SK-N-SH treated with all-trans-retinoic acid at 6 μM for 48 hours (cell line): Measurements from ENCODE around the gene EGFL7.

Experiments used
- ATAC-seq: fragments of 200-7000 bp; cut with Tn5 transposase; 3 replicates; pipeline ENCODE4 v1.9.1; 2020; ENCODE audit warnings: mild to moderate bottlenecking, moderate library complexity
- ARNTL ChIP-seq: fragments of 450-650 bp; formaldehyde crosslinking; IDR thresholded peaks from 2 replicates; pipeline ENCODE4 v1.5.0; 2020; ENCODE audit warnings: low read depth, mild to moderate bottlenecking, moderate library complexity, borderline replicate concordance
- BACH2 ChIP-seq: fragments of 250-450 bp; sonication (Bioruptor Pico); IDR thresholded peaks from 2 replicates; pipeline ENCODE4 v1.9.0; 2021; ENCODE audit warnings: mild to moderate bottlenecking, borderline replicate concordance
- CREB5 ChIP-seq: fragments of 250-450 bp; sonication (Bioruptor Pico); IDR thresholded peaks from 2 replicates; pipeline ENCODE4 v1.5.1; 2020; ENCODE audit warnings: low read depth, mild to moderate bottlenecking, moderate library complexity
- CSDC2 ChIP-seq: fragments of 250-450 bp; sonication (Bioruptor Pico); IDR thresholded peaks from 2 replicates; pipeline ENCODE4 v1.5.0; 2020; ENCODE audit warnings: mild to moderate bottlenecking, moderate library complexity
- CSRNP3 ChIP-seq: fragments of 250-450 bp; sonication (Bioruptor Pico); IDR thresholded peaks from 2 replicates; pipeline ENCODE4 v1.5.1; 2021; ENCODE audit warnings: mild to moderate bottlenecking, moderate library complexity
- GLIS3 ChIP-seq: fragments of 250-450 bp; sonication (Bioruptor Pico); IDR thresholded peaks from 2 replicates; pipeline ENCODE4 v1.5.0; 2020; ENCODE audit warnings: mild to moderate bottlenecking, moderate library complexity
- ISL1 ChIP-seq: fragments of 250-450 bp; sonication (Bioruptor Pico); IDR thresholded peaks from 2 replicates; pipeline ENCODE4 v2.1.2; 2022; ENCODE audit warnings: mild to moderate bottlenecking, moderate library complexity
- POU6F1 ChIP-seq: fragments of 250-450 bp; sonication (Bioruptor Pico); IDR thresholded peaks from 2 replicates; pipeline ENCODE4 v1.8.0; 2021; ENCODE audit warnings: low read depth, mild to moderate bottlenecking, moderate library complexity, borderline replicate concordance
- PPARA ChIP-seq: fragments of 250-450 bp; sonication (Bioruptor Pico); IDR thresholded peaks from 2 replicates; pipeline ENCODE4 v1.5.0; 2020; ENCODE audit warnings: mild to moderate bottlenecking, borderline replicate concordance
- RARB ChIP-seq: fragments of 250-450 bp; sonication (Bioruptor Pico); IDR thresholded peaks from 2 replicates; pipeline ENCODE4 v1.8.0; 2021; ENCODE audit warnings: mild to moderate bottlenecking, moderate library complexity
- SNAI2 ChIP-seq: fragments of 250-450 bp; sonication (Bioruptor Pico); IDR thresholded peaks from 2 replicates; pipeline ENCODE4 v1.5.0; 2020; ENCODE audit warnings: mild to moderate bottlenecking, moderate library complexity
- TCF4 ChIP-seq: fragments of 250-450 bp; sonication (Bioruptor Pico); IDR thresholded peaks from 2 replicates; pipeline ENCODE4 v1.8.0; 2021; ENCODE audit warnings: mild to moderate bottlenecking, moderate library complexity, borderline replicate concordance
- TOX ChIP-seq: fragments of 250-450 bp; sonication (Bioruptor Pico); IDR thresholded peaks from 2 replicates; pipeline ENCODE4 v1.8.0; 2021; ENCODE audit warnings: mild to moderate bottlenecking, moderate library complexity, borderline replicate concordance
- TSHZ2 ChIP-seq: fragments of 250-450 bp; sonication (Bioruptor Pico); IDR thresholded peaks from 2 replicates; pipeline ENCODE4 v1.5.0; 2020; ENCODE audit warnings: mild to moderate bottlenecking, moderate library complexity
- ZC3H10 ChIP-seq: fragments of 250-450 bp; sonication (Bioruptor Pico); IDR thresholded peaks from 2 replicates; pipeline ENCODE4 v1.5.1; 2021; ENCODE audit warnings: mild to moderate bottlenecking, moderate library complexity
- ZFP3 ChIP-seq: fragments of 250-450 bp; sonication (Bioruptor Pico); IDR thresholded peaks from 2 replicates; pipeline ENCODE4 v1.5.0; 2020; ENCODE audit warnings: mild to moderate bottlenecking, moderate library complexity
- ZFP30 ChIP-seq: fragments of 450-650 bp; formaldehyde crosslinking; IDR thresholded peaks from 2 replicates; pipeline ENCODE4 v1.5.0; 2022; ENCODE audit warnings: mild to moderate bottlenecking, moderate library complexity
- ZNF70 ChIP-seq: fragments of 450-650 bp; formaldehyde crosslinking; IDR thresholded peaks from 2 replicates; pipeline ENCODE4 v1.5.0; 2020; ENCODE audit warnings: mild to moderate bottlenecking, moderate library complexity
- ZNF8 ChIP-seq: fragments of 450-650 bp; formaldehyde crosslinking; IDR thresholded peaks from 2 replicates; pipeline ENCODE4 v1.5.0; 2020; ENCODE audit warnings: mild to moderate bottlenecking, moderate library complexity
- TF ChIP-seq, protein P1 (sequence below): fragments of 250-450 bp; sonication (Bioruptor Pico); IDR thresholded peaks from 2 replicates; pipeline ENCODE4 v1.8.0; 2020; ENCODE audit warnings: mild to moderate bottlenecking, moderate library complexity, borderline replicate concordance

EGFL7 gene

DNA sequence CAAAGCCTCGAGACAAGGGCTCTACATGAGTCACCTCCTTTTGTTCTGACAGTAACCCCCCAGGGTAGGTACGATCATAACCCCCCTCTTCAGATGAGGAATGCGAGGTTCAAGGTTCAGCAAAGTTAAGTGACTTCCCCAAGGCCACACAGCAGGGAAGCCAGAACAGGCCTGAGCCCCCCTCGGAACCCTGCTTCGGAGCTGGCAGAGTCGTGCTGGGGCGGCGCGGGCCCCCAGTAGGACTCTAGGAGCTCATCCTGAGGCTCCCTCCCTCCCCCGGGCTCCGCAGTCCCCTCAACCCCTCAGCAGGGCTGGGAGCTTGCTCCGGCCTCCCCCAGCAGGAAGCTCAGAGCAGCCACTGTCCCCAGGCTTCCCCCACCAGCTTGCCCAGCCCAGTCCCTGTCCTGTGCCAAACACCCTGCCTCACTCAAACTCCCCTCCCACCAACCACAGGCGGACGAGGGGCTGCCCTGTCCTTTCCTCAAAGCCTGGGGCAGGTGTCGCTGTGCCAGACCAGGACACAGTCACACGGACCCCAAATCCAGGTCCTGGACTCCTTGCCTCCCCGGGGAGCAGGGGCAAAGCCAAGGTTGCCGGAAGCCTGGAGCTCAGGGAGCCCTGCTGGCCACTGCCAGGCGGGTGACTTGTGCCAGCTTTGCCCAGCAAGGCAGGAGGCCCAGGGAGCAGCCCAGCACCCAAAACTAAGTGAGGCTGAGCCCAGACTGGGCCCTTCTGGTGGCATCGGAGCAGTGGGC, 19.4 kb downstream of the EGFL7 start:
- TF ChIP-seq SNAI2 = no peak
- no peak for TF ChIP-seq GLIS3 (CRISPR knock-in tag)
- TF ChIP-seq TCF4 (CRISPR knock-in tag) = no peak
- no peak for TF ChIP-seq ZFP30 (CRISPR knock-in tag)
- TF ChIP-seq CSRNP3 (CRISPR knock-in tag) = no peak
- no peak for TF ChIP-seq ZFP3 (CRISPR knock-in tag)
- TF ChIP-seq ZNF8 (CRISPR knock-in tag) = no peak
- TF ChIP-seq TSHZ2 (CRISPR knock-in tag) = no peak
- no peak for TF ChIP-seq RARB (CRISPR knock-in tag)
- TF ChIP-seq CSDC2 (CRISPR knock-in tag) = no peak
- TF ChIP-seq, protein P1, sequence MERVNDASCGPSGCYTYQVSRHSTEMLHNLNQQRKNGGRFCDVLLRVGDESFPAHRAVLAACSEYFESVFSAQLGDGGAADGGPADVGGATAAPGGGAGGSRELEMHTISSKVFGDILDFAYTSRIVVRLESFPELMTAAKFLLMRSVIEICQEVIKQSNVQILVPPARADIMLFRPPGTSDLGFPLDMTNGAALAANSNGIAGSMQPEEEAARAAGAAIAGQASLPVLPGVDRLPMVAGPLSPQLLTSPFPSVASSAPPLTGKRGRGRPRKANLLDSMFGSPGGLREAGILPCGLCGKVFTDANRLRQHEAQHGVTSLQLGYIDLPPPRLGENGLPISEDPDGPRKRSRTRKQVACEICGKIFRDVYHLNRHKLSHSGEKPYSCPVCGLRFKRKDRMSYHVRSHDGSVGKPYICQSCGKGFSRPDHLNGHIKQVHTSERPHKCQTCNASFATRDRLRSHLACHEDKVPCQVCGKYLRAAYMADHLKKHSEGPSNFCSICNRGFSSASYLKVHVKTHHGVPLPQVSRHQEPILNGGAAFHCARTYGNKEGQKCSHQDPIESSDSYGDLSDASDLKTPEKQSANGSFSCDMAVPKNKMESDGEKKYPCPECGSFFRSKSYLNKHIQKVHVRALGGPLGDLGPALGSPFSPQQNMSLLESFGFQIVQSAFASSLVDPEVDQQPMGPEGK (CRISPR knock-in tag) = no peak
- TF ChIP-seq POU6F1 (CRISPR knock-in tag) = no peak
- no peak for TF ChIP-seq ARNTL (CRISPR knock-in tag)

GRCh38 chr9:136682710-136683109, 20.0 kb downstream of the EGFL7 start:
- ATAC-seq = no peak
- TF ChIP-seq ZC3H10 (CRISPR knock-in tag) (no peak), CSDC2 (CRISPR knock-in tag) (no peak), PPARA (CRISPR knock-in tag) (no peak), POU6F1 (CRISPR knock-in tag) (no peak), TCF4 (CRISPR knock-in tag) (no peak), ISL1 (CRISPR knock-in tag) (no peak), GLIS3 (CRISPR knock-in tag) (no peak), ZFP30 (CRISPR knock-in tag) (no peak), BACH2 (no peak), CREB5 (CRISPR knock-in tag) (no peak), ZFP3 (CRISPR knock-in tag) (no peak), TOX (CRISPR knock-in tag) (no peak), ZNF70 (CRISPR knock-in tag) (no peak)
- TF ChIP-seq, all 23 proteins: peak for 0

More for the DNA sequence above, 19.4 kb downstream of the EGFL7 start:
- no peak for ATAC-seq
